GM10847 (cell line): ENCODE data around the gene LRRC46.

Experiments
- POLR2A ChIP-seq: IDR thresholded peaks from 2 replicates; pipeline ENCODE4 v1.6.1; 2011; ENCODE audit not compliant: insufficient read length; ENCODE audit errors: extremely low read depth

Gene LRRC46

GRCh38 chr17:47870056-47870455 lies 38.6 kb downstream of the LRRC46 start:
- no peak for TF ChIP-seq POLR2A

- no peak for TF ChIP-seq POLR2A
Observed at GRCh38 chr17:47871048-47871447, 39.6 kb downstream of the LRRC46 start.

GRCh38 chr17:47872019-47872650 lies 40.7 kb downstream of the LRRC46 start:
- no peak for TF ChIP-seq POLR2A

GRCh38 chr17:47872651-47873161 lies 41.2 kb downstream of the LRRC46 start:
- TF ChIP-seq POLR2A: no peak

DNA sequence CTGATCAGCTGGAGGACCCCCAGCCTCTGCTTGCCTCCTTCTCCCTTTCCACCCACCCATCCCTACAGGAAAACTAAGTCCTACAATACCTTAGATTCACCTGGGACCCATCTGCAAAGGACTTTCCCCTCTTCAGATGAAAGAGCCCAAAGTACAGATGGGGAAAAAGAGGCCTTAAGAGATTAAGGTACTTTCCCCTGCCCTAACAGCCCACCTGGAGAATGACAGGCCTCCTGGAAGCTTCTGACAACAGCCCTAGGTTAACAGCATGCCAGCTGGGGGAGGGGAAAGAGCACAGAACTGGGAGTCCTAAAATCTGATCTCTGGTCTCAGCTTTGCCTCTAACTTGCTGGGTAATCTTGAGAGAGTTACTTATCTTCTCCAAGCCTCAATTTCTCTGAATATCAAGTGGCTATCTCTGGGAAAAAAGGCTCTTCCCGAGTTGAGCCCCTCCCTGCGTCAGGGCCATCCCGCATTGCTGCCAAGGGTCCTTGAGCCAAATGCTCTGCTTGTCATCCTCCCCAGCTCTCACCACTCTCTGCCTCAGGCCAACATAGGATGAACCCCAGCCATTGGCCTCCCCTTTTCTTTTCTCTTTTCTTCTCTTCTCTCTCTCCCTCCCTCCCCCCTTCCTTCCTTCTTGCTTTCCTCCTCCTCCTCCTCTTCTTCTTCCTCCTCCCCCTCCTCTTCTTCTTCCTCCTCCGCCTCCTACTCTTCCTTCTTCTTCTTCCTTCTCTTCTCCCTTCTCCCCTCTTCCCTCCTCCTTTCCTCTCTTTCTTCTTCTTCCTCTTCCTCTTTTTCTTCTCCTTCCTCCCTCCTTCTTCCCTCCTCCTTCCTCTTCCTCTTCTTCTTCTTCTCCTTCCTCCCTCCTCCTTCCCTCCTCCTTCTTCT lies 42.0 kb downstream of the LRRC46 start:
- TF ChIP-seq POLR2A: no peak

DNA sequence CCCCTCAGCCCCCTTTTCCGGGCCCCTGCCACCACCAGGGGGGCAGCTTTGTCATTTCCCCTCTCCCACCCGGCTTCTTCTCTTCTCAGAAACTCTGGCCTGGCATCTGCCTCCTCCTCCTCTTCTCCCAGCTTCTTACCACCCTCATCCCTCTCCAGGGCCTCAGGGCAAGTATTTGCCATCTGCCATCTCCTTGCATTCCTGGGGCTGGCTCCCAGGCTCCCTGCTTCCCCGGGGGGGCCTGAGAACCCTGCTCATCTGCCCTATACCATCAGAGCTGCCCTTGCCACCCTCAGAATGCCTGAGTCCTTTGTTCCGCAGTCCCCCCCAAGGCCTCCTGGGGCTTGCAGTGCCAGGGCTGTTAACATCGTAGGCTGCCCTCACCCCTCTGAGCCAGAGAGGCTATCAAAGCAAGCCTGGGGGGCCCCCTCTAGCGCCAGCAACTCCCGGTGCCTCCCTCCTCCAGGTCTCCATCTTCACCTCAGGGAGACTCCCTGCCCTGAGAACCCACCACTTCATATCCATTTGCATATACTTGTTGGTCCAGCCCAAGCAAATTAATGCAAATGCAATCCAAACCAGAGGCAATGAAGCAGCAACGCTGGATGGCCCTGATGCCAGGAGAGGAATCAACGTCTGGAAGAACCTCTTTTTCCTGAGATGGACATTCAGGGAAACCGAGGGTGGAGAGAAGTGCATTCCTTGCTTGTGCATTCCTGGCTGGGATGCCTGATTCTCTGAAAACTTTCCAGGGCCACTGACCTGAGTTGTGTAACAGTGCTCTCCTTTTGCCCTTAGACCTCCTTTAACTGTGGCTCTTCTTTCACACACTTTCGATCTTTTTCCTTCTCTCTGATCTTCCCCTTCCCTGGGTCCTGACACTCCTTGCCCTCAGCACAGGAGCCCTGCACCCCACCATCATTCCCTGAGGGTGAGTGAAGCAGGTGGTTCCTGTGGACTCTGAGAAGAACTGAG lies 43.8 kb downstream of the LRRC46 start:
- TF ChIP-seq POLR2A: no peak

DNA sequence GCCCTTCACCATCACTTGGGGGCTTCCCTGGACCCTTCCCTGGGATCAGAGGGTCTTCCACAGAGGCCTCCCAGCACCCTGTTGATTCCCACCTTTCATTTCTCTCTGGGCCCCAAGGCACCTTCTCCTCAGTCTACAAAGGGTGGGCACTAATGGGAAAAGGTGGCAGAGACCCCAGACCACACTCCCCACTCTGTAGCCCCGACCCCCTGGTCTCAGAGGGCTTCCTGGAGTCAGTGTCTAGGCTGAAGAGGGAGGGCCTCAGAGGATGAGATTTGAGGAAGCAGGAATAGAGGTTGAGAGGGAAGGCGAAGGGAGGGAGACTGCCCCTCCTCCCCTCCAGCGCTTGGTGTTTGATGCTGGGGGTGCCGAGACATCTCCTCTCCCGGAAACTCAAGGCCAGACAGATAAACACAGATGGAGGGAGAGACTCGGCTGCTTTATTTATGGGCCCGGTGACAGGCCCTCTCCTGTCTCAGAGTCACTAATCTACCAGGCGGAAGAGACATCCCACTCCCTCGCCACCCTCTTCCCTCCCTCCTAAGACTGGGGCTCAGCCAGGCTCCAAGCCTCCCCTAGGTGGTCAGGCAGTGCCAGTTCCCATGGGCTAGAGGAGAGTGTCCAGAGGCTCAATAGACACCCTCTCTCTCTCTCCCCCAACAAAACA lies 46.0 kb downstream of the LRRC46 start:
- TF ChIP-seq POLR2A: no peak

- no peak for TF ChIP-seq POLR2A
Observed at GRCh38 chr17:47878203-47879027, 46.9 kb downstream of the LRRC46 start.

GRCh38 chr17:47879028-47879585 lies 47.6 kb downstream of the LRRC46 start:
- no peak for TF ChIP-seq POLR2A

- no peak for TF ChIP-seq POLR2A
Observed at GRCh38 chr17:47879776-47880454, 48.4 kb downstream of the LRRC46 start.

DNA sequence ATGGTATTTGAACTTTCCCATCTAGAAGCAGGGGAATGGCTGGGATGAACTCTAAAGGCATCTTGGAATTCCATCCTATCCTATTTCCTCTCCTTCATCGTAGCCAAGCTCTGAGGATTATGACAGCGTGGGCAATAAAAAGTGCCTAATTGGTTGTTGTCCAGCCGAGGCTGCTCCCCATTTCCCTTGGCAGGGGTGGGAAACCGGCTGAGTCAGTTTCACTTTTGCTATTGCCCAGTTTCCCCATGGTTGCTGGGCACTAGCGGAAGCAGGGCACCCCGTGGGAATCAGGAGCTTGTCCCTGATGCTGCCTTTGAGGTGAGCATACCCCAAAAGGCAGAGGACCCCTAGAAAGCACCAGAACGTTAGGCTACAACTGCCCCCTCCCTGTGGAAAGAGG lies 50.8 kb downstream of the LRRC46 start:
- no peak for TF ChIP-seq POLR2A

DNA sequence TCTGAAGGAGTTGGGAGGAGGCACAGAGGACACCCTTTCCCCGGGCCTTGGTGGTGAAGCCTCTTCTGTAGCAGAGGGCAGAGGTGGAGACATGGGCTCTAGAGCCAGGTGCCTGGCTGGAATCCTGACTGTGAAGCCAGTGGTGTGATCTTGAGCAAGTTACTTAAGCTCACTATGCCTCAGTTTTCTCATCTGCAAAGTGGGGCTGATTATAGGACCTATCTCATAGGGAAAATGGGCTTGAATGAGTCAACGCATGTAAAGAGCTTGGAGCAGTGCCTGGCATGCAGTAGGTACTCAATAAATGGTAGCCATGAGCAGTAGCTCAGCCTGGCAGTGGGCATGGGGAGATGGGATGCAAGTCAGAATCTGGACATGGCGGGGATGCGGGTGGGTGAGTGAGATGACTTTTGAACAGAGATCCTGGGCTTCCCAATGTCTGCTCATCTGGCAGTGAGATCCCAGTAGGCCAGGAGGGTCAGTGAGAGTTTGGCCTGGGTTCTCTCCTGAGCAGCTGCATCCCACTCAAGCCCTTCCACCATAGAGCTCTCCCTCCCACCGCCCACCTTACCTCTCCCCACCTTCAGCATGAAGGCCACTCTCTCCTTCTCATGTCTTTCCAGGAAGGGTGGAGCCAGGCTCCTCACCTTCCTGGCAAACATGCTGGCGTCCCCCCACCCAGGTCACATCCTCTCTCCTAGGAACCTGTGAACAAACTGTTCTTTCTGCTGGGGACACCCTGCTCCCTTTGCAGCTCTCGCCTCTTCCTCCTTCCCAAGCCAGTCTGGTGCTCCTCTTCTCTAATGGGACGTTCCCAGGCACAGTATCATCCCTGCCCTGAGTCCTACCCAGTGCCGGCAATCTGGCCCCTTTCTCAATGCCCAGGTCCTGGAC lies 51.5 kb downstream of the LRRC46 start:
- no peak for TF ChIP-seq POLR2A
